ENCODE measurements around the gene GRIN3B. TPM values are rescaled to one million over a fixed set of nuclear protein-coding genes. Genes with fewer than 3 reads are reported as not detected.

The GRIN3B gene
- total and polyA plus RNA-seq, 2 of the 4 experiments (the other 2 are of a cell fraction), result under 0.01 to 0.91 TPM

- TF ChIP-seq RCOR1 (IDR thresholded peaks at IDR 0.05; ENCODE audit: insufficient replicate concordance, low read length) (no peak), RFX5 (IDR thresholded peaks at IDR 0.05; ENCODE audit: low read depth, low read length) (no peak)
Observed at GRCh38 chr19:955803-956765, 44.1 kb upstream of the GRIN3B start (continued).

- in situ Hi-C loops (cut with MboI; ENCODE audit: low sequenced_read_pairs) (no loop called here), dilution Hi-C loops (cut with HindIII; ENCODE audit: low sequenced_read_pairs, unreplicated experiment) (no loop called here), intact Hi-C loops (cut with micrococcal nuclease) (no loop called here)
- CTCF ChIA-PET, result no interaction called here
- H2BK15ac ChIP-seq (ENCODE audit: low read depth, low read length), result peak overlapping the region; percentile 99; the same call in 2 of the 3 replicates
- peak overlapping the region; percentile 86 for H2BK120ac ChIP-seq (ENCODE audit: low read depth, low read length)
- H3K9ac ChIP-seq (ENCODE audit: low read depth, low read length), result no peak overlapping the region; the same call in 1 of the 2 replicates
- DNase-seq, result peak; percentile 36
- H3K79me1 ChIP-seq (ENCODE audit: low read depth in 1 of 2, low read length in 2 of 2), result peaks cover 44 to 88% of the 10 kb centered on the region in 2 experiments
- no peak overlapping the region for H3K18ac ChIP-seq (ENCODE audit: low read depth, low read length)
- H4K5ac ChIP-seq (ENCODE audit: low read depth, low read length), result peak overlapping the region; percentile 55
- TF ChIP-seq FOS (IDR thresholded peaks at IDR 0.05; ENCODE audit: low read depth, low read length), result no peak
- peak; percentile 59; the same call in 1 of the 2 replicates for TF ChIP-seq MAZ (IDR thresholded peaks at IDR 0.05; ENCODE audit: borderline replicate concordance, low read depth, low read length)
- H2AK9ac ChIP-seq (replicated peaks; ENCODE audit: low read depth, low read length, poor library complexity), result peak overlapping the region; percentile 97
- peak overlapping the region; percentile 86 for H2BK5ac ChIP-seq (ENCODE audit: low read depth, low read length, poor library complexity, severe bottlenecking)
- H3K14ac ChIP-seq (replicated peaks; ENCODE audit: low read depth, low read length), result peak overlapping the region; percentile 29
- peaks cover 29% of the 10 kb centered on the region for H3K36me3 ChIP-seq (ENCODE audit: control insufficient read depth, insufficient read depth, low read length)
- H3K4me1 ChIP-seq (ENCODE audit: control insufficient read depth, insufficient read depth, low read length), result peaks cover 37% of the 10 kb centered on the region
- H3K27ac ChIP-seq (ENCODE audit: insufficient read depth, low read length), result peak overlapping the region; percentile 34
- peaks cover 49% of the 10 kb centered on the region for H4K20me1 ChIP-seq (ENCODE audit: insufficient read depth, low read length)
- no TSS peak for BruUV-seq (replicated peaks)
- no peaks in the 10 kb centered on the region for H3K27me3 ChIP-seq (ENCODE audit: control insufficient read depth, insufficient read depth, low read length)
- POLR2A ChIA-PET (ENCODE audit: unreplicated experiment), result interaction anchor here (0.6 to 1.0 kb wide), 3 partner anchors 24 to 280 kb away, joined by 3 to 5 read pairs (median 3); no protein-coding TSS in a partner anchor
- peak overlapping the region; percentile 75 for H2BK20ac ChIP-seq (ENCODE audit: low read depth, low read length)
- H3K9me3 ChIP-seq (ENCODE audit: control insufficient read depth, insufficient read depth, low read length), result no peaks in the 10 kb centered on the region
- peak overlapping the region; percentile 91; the same call in 1 of the 2 replicates for H3K23ac ChIP-seq (ENCODE audit: low read depth, low read length)
- 35% methylated on average over 8 of the region's 27 CpGs; no CpG with 5 or more reads in 1 of the 2 experiments for WGBS, 2 experiments (ENCODE audit: extremely low coverage in 2 of 2, insufficient read length in 1 of 2)
- peak overlapping the region; percentile 58 for H3K56ac ChIP-seq (ENCODE audit: extremely low read depth, insufficient read depth, low read length)
- peak overlapping the region in 1 of 2 experiments; percentile 87; a peak in 3 of 4 replicates for H4K8ac ChIP-seq (ENCODE audit: low read depth in 2 of 2, low read length in 2 of 2)
- H3K4ac ChIP-seq (ENCODE audit: low read depth, low read length), result peak overlapping the region; percentile 90
- ATAC-seq (ENCODE audit: low read depth), result peak; percentile 57
- H3K4me2 ChIP-seq (ENCODE audit: low read depth, low read length), result no peak overlapping the region; the same call in 1 of the 2 replicates
- peaks cover 6% of the 10 kb centered on the region for H3K9me1 ChIP-seq (ENCODE audit: insufficient read depth, low read length)
- no peak overlapping the region for H3K4me3 ChIP-seq (ENCODE audit: insufficient read depth, low read depth, low read length)
- H2AK5ac ChIP-seq (ENCODE audit: low read depth, low read length), result peak overlapping the region; percentile 86
- H4K91ac ChIP-seq (ENCODE audit: insufficient read depth, low read depth, low read length), result peak overlapping the region; percentile 96
- H2AFZ ChIP-seq (replicated peaks; ENCODE audit: low read length, poor library complexity), result peak overlapping the region; percentile 75
Observed at GRCh38 chr19:956766-957440, 43.3 kb upstream of the GRIN3B start.

Measured in IMR-90 (cell line).